ENCODE results near the gene ACTG1. TPM values are rescaled to one million over a fixed set of nuclear protein-coding genes. Genes with fewer than 3 reads are reported as not detected.

Gene ACTG1
- total RNA-seq, 1 experiment from 2014 or later = 3,455 TPM

GRCh38 chr17:81549826-81550225 lies 37.2 kb upstream of the ACTG1 start:
- H3K27ac Mint-ChIP-seq = no peak overlapping the region; the same call in 1 of the 2 replicates
- ChIA-PET POLR2A (no interaction called here), CTCF (interaction anchor here (1.0 kb wide), 1 partner anchor 9 kb away, joined by 3 read pairs; no protein-coding TSS in a partner anchor)
- H3K4me3 Mint-ChIP-seq = peak overlapping the region; percentile 88
- H3K9me3 Mint-ChIP-seq = no peaks in the 10 kb centered on the region
- DNase-seq (ENCODE audit: low spot score) (no peak), ATAC-seq (no peak)
- H3K27me3 Mint-ChIP-seq (ENCODE audit: low read depth) = no peaks in the 10 kb centered on the region
- H3K4me1 Mint-ChIP-seq = peaks cover 20% of the 10 kb centered on the region
- peaks cover 23% of the 10 kb centered on the region for H3K36me3 Mint-ChIP-seq
- TF ChIP-seq GABPB1 (CRISPR knock-in tag; IDR thresholded peaks at IDR 0.05) (no peak), FOXP4 (CRISPR knock-in tag; IDR thresholded peaks at IDR 0.05) (no peak), ZNF416 (CRISPR knock-in tag; IDR thresholded peaks at IDR 0.05) (no peak), MLX (CRISPR knock-in tag; IDR thresholded peaks at IDR 0.05) (no peak), PRDM15 (CRISPR knock-in tag; IDR thresholded peaks at IDR 0.05) (no peak), NFYB (CRISPR knock-in tag; conservative IDR thresholded peaks at IDR 0.05; ENCODE audit: low read depth) (no peak), NR1H2 (CRISPR knock-in tag; IDR thresholded peaks at IDR 0.05) (no peak), ZNF512 (CRISPR knock-in tag; IDR thresholded peaks at IDR 0.05; ENCODE audit: borderline replicate concordance) (no peak), IRF1 (CRISPR knock-in tag; IDR thresholded peaks at IDR 0.05) (no peak), NFATC4 (CRISPR knock-in tag; IDR thresholded peaks at IDR 0.05) (no peak), NR2C2 (CRISPR knock-in tag; IDR thresholded peaks at IDR 0.05) (no peak), TP53 (CRISPR knock-in tag; IDR thresholded peaks at IDR 0.05) (no peak)

GRCh38 chr17:81549031-81549557 lies 36.5 kb upstream of the ACTG1 start:
- ATAC-seq = no peak
- no peak overlapping the region for H3K4me3 Mint-ChIP-seq
- CTCF ChIA-PET = interaction anchor here (1.0 kb wide), 1 partner anchor 10 kb away, joined by 3 read pairs; no protein-coding TSS in a partner anchor
- no peak for DNase-seq (ENCODE audit: low spot score)
- POLR2A ChIA-PET = no interaction called here
- peaks cover 23% of the 10 kb centered on the region for H3K36me3 Mint-ChIP-seq
- TF ChIP-seq ZNF138 (CRISPR knock-in tag; conservative IDR thresholded peaks at IDR 0.05) = no peak
- no peaks in the 10 kb centered on the region for H3K9me3 Mint-ChIP-seq
- peaks cover 17% of the 10 kb centered on the region for H3K4me1 Mint-ChIP-seq
- H3K27me3 Mint-ChIP-seq (ENCODE audit: low read depth) = no peaks in the 10 kb centered on the region
- H3K27ac Mint-ChIP-seq = no peak overlapping the region; the same call in 1 of the 2 replicates

GRCh38 chr17:81547614-81547982 lies 35.0 kb upstream of the ACTG1 start:
- peaks cover 23% of the 10 kb centered on the region for H3K36me3 Mint-ChIP-seq
- no peak overlapping the region for H3K27ac Mint-ChIP-seq
- no peak overlapping the region for H3K4me3 Mint-ChIP-seq
- no peaks in the 10 kb centered on the region for H3K27me3 Mint-ChIP-seq (ENCODE audit: low read depth)
- POLR2A ChIA-PET = no interaction called here
- H3K9me3 Mint-ChIP-seq = no peaks in the 10 kb centered on the region
- ATAC-seq (no peak), DNase-seq (ENCODE audit: low spot score) (no peak)
- no peak for TF ChIP-seq ZSCAN18 (CRISPR knock-in tag; IDR thresholded peaks at IDR 0.05)
- TF ChIP-seq SMAD4 (CRISPR knock-in tag; IDR thresholded peaks at IDR 0.05) = no peak
- TF ChIP-seq USF2 (CRISPR knock-in tag; IDR thresholded peaks at IDR 0.05) = no peak
- no peak for TF ChIP-seq CREB1 (CRISPR knock-in tag; IDR thresholded peaks at IDR 0.05)
- TF ChIP-seq RELA (CRISPR knock-in tag; IDR thresholded peaks at IDR 0.05; ENCODE audit: borderline replicate concordance) = no peak
- TF ChIP-seq ZBTB21 (CRISPR knock-in tag; IDR thresholded peaks at IDR 0.05; ENCODE audit: borderline replicate concordance) = no peak
- peaks cover 7% of the 10 kb centered on the region for H3K4me1 Mint-ChIP-seq
- CTCF ChIA-PET = no interaction called here

Measured in WTC11 (cell line).